Tibial nerve (tissue), 4 donors: ENCODE measurements around the gene PNMA1.

Experiments used
- CTCF ChIP-seq, 5 experiments: fragments of 200-600 bp in 3 of 5; fragments of 450-650 bp in 2 of 5; sonication (generic) in 3 of 5; IDR thresholded peaks; one replicate each; pipeline ENCODE4 v1.5.1; 2016 to 2019; ENCODE audit warnings: antibody characterized with exemption in 5 of 5, mild to moderate bottlenecking in 3 of 5, moderate library complexity in 2 of 5
- EP300 ChIP-seq, 2 donors: sonication (generic); formaldehyde crosslinking; IDR thresholded peaks; one replicate each; pipeline ENCODE4 v1.6.1; 2017; ENCODE audit warnings: antibody characterized with exemption in 2 of 2, mild to moderate bottlenecking in 1 of 2
- POLR2A ChIP-seq, 2 donors: fragments of 450-650 bp; IDR thresholded peaks; one replicate each; pipeline ENCODE4 v1.6.1; 2017; ENCODE audit warnings: antibody characterized with exemption in 2 of 2, mild to moderate bottlenecking in 2 of 2, moderate library complexity in 2 of 2

DNA sequence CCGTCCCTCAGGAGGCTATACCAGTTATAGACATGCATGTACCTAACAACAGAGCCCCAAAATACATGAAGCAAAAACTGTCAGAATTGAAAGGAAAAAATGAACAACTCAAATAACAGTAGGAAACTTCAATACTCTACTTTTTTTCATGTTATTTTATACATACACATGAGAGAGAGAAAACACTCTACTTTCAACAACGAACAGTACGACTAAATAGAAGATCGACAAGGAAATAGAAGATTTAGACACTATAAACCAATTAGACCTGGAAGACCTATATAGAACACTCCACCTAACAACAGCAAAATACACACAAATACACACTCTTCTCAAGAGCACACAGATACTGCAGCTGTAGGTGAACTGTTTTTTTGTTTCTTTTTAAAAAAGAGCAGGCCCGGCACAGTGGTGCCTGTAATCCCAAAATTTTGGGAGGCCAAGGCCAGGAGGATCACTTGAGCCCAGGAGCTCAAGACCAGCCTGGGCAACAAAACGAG, 34.7 kb upstream of the PNMA1 start:
- TF ChIP-seq CTCF (IDR thresholded peaks at IDR 0.05) (no peak), POLR2A (IDR thresholded peaks at IDR 0.05) (no peak), EP300 (IDR thresholded peaks at IDR 0.05) (no peak)
